Right ventricle myocardium inferior (tissue), 1 donor: Measurements from ENCODE around the gene EN1. TPM values are rescaled to one million over a fixed set of nuclear protein-coding genes. Genes with fewer than 3 reads are reported as not detected.

Source experiments
- ATAC-seq: fragments of 200-7000 bp; cut with Tn5 transposase; one replicate; pipeline ENCODE4 v1.9.1; 2020; ENCODE audit warnings: mild to moderate bottlenecking, moderate library complexity
- DNase-seq: peaks from one replicate; pipeline ENCODE4 v3.0.0; 2021; ENCODE audit errors: missing footprints
- intact Hi-C: fragments of 100-400 bp; cut with DNase I; formaldehyde crosslinking; loops from one replicate; pipeline ENCODE4 v1.11.0; 2022
- total RNA-seq: library from RNA; stranded (reverse); fragmentation: NEBNext Ultra II Directional; extraction: Animal tissue kit (Norgen Biotek cat#: 25700); gene quantifications from one replicate; pipeline ENCODE4 v1.2.1, GENCODE V29; 2021
- donor health status: DM: no; HTN: yes; CAD: no; lungs with severe emphysema.

Gene EN1
- total RNA-seq, 1 donor from 2014 or later, result not detected

- DNase-seq (peak; percentile 25), ATAC-seq (no peak)
- intact Hi-C loops, result no loop called here
Observed at GRCh38 chr2:118833716-118834439, 13.6 kb downstream of the EN1 start.

- no peak for ATAC-seq
- intact Hi-C loops, result no loop called here
- peak; percentile 25 for DNase-seq
Observed at GRCh38 chr2:118832791-118833715, 14.4 kb downstream of the EN1 start.

GRCh38 chr2:118832071-118832790, 15.2 kb downstream of the EN1 start:
- intact Hi-C loops, result no loop called here
- no peak for DNase-seq
- no peak for ATAC-seq

- intact Hi-C loops, result no loop called here
- ATAC-seq (no peak), DNase-seq (no peak)
Observed at GRCh38 chr2:118830881-118831280, 16.6 kb downstream of the EN1 start.

GRCh38 chr2:118830118-118830517, 17.3 kb downstream of the EN1 start:
- ATAC-seq (no peak), DNase-seq (no peak)
- intact Hi-C loops, result no loop called here

GRCh38 chr2:118826093-118826492, 21.4 kb downstream of the EN1 start:
- DNase-seq (no peak), ATAC-seq (no peak)
- intact Hi-C loops, result no loop called here

GRCh38 chr2:118823633-118824032, 23.8 kb downstream of the EN1 start:
- DNase-seq (no peak), ATAC-seq (no peak)
- intact Hi-C loops, result no loop called here

- no peak for ATAC-seq
- intact Hi-C loops, result no loop called here
Observed at GRCh38 chr2:118822572-118822971, 24.9 kb downstream of the EN1 start.

GRCh38 chr2:118822015-118822414, 25.4 kb downstream of the EN1 start:
- no peak for ATAC-seq
- DNase-seq, result no peak
- intact Hi-C loops, result no loop called here

More at GRCh38 chr2:118822572-118822971, 24.9 kb downstream of the EN1 start:
- no peak for DNase-seq

- intact Hi-C loops, result no loop called here
- DNase-seq (no peak), ATAC-seq (no peak)
Observed at GRCh38 chr2:118817469-118817868, 30.0 kb downstream of the EN1 start.

GRCh38 chr2:118816669-118817068, 30.8 kb downstream of the EN1 start:
- DNase-seq (no peak), ATAC-seq (no peak)
- intact Hi-C loops, result no loop called here

- no peak for DNase-seq
- ATAC-seq, result no peak
- intact Hi-C loops, result no loop called here
Observed at GRCh38 chr2:118815731-118816130, 31.7 kb downstream of the EN1 start.

- no peak for DNase-seq
- intact Hi-C loops, result no loop called here
- ATAC-seq, result no peak
Observed at GRCh38 chr2:118815314-118815713, 32.1 kb downstream of the EN1 start.

GRCh38 chr2:118814368-118814767, 33.1 kb downstream of the EN1 start:
- DNase-seq, result no peak
- intact Hi-C loops, result no loop called here
- no peak for ATAC-seq

- intact Hi-C loops, result no loop called here
- DNase-seq, result no peak
- no peak for ATAC-seq
Observed at GRCh38 chr2:118813601-118814339, 33.7 kb downstream of the EN1 start.

- no peak for DNase-seq
- ATAC-seq, result no peak
- intact Hi-C loops, result no loop called here
Observed at GRCh38 chr2:118813111-118813510, 34.3 kb downstream of the EN1 start.

GRCh38 chr2:118812552-118812951, 34.9 kb downstream of the EN1 start:
- intact Hi-C loops, result no loop called here
- DNase-seq (no peak), ATAC-seq (no peak)

GRCh38 chr2:118811514-118812115, 35.8 kb downstream of the EN1 start:
- no peak for DNase-seq
- intact Hi-C loops, result no loop called here
- ATAC-seq, result no peak
